Hepatocyte (in vitro differentiated cells): ENCODE data around the gene MCF2L. TPM values are rescaled to one million over a fixed set of nuclear protein-coding genes. Genes with fewer than 3 reads are reported as not detected.

Experiments
- DNase-seq: peaks from one replicate; pipeline ENCODE4 v3.0.0-alpha.2; 2016; ENCODE audit warnings: low spot score
- H2AFZ ChIP-seq: fragments of 200-600 bp; sonication (generic); 2 replicates; pipeline ENCODE4 v1.6.0; 2016; ENCODE audit warnings: antibody characterized with exemption, mild to moderate bottlenecking
- H3K27ac ChIP-seq: fragments of 200-600 bp; sonication (generic); 2 replicates; pipeline ENCODE4 v1.5.1; 2016; ENCODE audit warnings: mild to moderate bottlenecking
- H3K27me3 ChIP-seq: fragments of 200-600 bp; sonication (generic); 2 replicates; pipeline ENCODE4 v1.6.1; 2016
- H3K36me3 ChIP-seq: fragments of 200-600 bp; sonication (generic); replicated peaks from 2 replicates; pipeline ENCODE4 v1.5.1; 2016; ENCODE audit warnings: low read depth; ENCODE audit not compliant: insufficient read depth
- H3K4me1 ChIP-seq: fragments of 200-600 bp; sonication (generic); 2 replicates; pipeline ENCODE4 v1.5.1; 2016; ENCODE audit warnings: mild to moderate bottlenecking, moderate library complexity; ENCODE audit not compliant: insufficient read depth
- H3K4me2 ChIP-seq: fragments of 200-600 bp; sonication (generic); 2 replicates; pipeline ENCODE4 v1.6.0; 2016
- H3K4me3 ChIP-seq: fragments of 200-600 bp; sonication (generic); 2 replicates; pipeline ENCODE4 v1.5.1; 2016; ENCODE audit warnings: mild to moderate bottlenecking
- H3K79me2 ChIP-seq: fragments of 200-600 bp; sonication (generic); 2 replicates; pipeline ENCODE4 v1.6.0; 2017; ENCODE audit warnings: mild to moderate bottlenecking
- H3K9me2 ChIP-seq: fragments of 200-600 bp; sonication (generic); replicated peaks from 2 replicates; pipeline ENCODE4 v1.6.0; 2017; ENCODE audit warnings: mild to moderate bottlenecking; ENCODE audit not compliant: insufficient read depth
- H3K9me3 ChIP-seq: fragments of 200-600 bp; sonication (generic); 2 replicates; pipeline ENCODE4 v1.5.1; 2016; ENCODE audit warnings: low read depth, mild to moderate bottlenecking
- H4K20me1 ChIP-seq: fragments of 200-600 bp; sonication (generic); 2 replicates; pipeline ENCODE4 v1.6.0; 2016; ENCODE audit warnings: mild to moderate bottlenecking; ENCODE audit not compliant: insufficient read depth, poor library complexity, severe bottlenecking
- EZH2 ChIP-seq: fragments of 200-600 bp; sonication (generic); IDR thresholded peaks from 2 replicates; pipeline ENCODE4 v1.6.1; 2016; ENCODE audit warnings: antibody characterized with exemption, mild to moderate bottlenecking, borderline replicate concordance
- EZH2phosphoT487 ChIP-seq: fragments of 200-600 bp; sonication (generic); IDR thresholded peaks from one replicate; pipeline ENCODE4 v1.6.1; 2018; ENCODE audit warnings: antibody characterized with exemption, mild to moderate bottlenecking, low read depth, moderate library complexity; ENCODE audit not compliant: unreplicated experiment, severe bottlenecking
- WGBS: methylation state at CpG from one replicate; pipeline ENCODE4 v1.1.6; 2016; ENCODE audit warnings: low lambda C conversion rate; ENCODE audit errors: missing lambda C conversion rate; 5-methylcytosine and 5-hydroxymethylcytosine counted together
- polyA plus RNA-seq: library from polyadenylated mRNA; unstranded; fragments of >200 nt; fragmentation: Nextera tagmentation; extraction: Ambion mirVana; gene quantifications from 2 replicates; pipeline ENCODE4 v1.2.1, GENCODE V29; 2016
- total RNA-seq: library from RNA; depleted of rRNA; stranded (reverse); fragments of >200 nt; gene quantifications from 2 replicates; pipeline ENCODE4 v1.2.3, GENCODE V29; 2014
- TF ChIP-seq, protein P1 (sequence below): fragments of 200-600 bp; sonication (generic); IDR thresholded peaks from 2 replicates; pipeline ENCODE4 v1.5.1; 2016; ENCODE audit warnings: antibody characterized with exemption, mild to moderate bottlenecking; ENCODE audit not compliant: poor library complexity

Gene MCF2L
- total and polyA plus RNA-seq, 2 experiments from 2014 or later: 11.1 to 22.4 TPM

GRCh38 chr13:113026391-113026910 lies 57.4 kb downstream of the MCF2L start:
- Histone ChIP-seq H3K36me3 (no peaks in the 10 kb centered on the region), H4K20me1 (no peaks in the 10 kb centered on the region), H3K9me3 (no peaks in the 10 kb centered on the region), H3K27me3 (no peaks in the 10 kb centered on the region), H3K4me3 (no peak overlapping the region), H3K4me1 (peaks cover 17% of the 10 kb centered on the region), H3K4me2 (no peak overlapping the region), H3K9me2 (no peaks in the 10 kb centered on the region), H2AFZ (no peak overlapping the region), H3K79me2 (no peaks in the 10 kb centered on the region), H3K27ac (no peak overlapping the region)
- TF ChIP-seq EZH2: no peak
- DNase-seq: no peak
- 89% methylated on average over 21 of the region's 21 CpGs for WGBS

DNA sequence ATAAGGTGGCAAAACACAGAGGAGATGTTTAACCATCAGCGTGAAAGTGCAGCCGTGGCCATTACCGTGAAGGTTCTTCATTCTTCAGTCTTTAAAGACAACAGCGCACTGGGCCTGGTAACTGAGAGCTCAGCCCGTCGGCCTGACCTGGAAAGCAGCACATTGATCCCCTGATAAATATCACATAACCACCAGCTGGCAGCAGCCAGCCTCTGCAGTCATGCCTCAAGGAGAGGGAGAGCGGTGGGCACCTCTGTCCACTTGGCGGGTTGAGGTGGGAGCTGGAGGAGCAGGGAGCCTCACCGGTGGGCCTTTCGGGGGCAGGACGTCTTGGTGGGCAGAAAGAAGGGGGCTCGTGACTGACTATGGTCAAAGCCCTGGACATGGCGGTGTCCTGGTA lies 58.1 kb downstream of the MCF2L start:
- 89% methylated on average over 13 of the region's 13 CpGs for WGBS
- Histone ChIP-seq H3K79me2 (no peaks in the 10 kb centered on the region), H3K4me1 (peaks cover 17% of the 10 kb centered on the region), H3K9me2 (no peaks in the 10 kb centered on the region), H3K27me3 (no peaks in the 10 kb centered on the region), H3K36me3 (no peaks in the 10 kb centered on the region), H3K27ac (no peak overlapping the region), H3K4me2 (no peak overlapping the region), H2AFZ (no peak overlapping the region), H4K20me1 (no peaks in the 10 kb centered on the region), H3K4me3 (no peak overlapping the region), H3K9me3 (no peaks in the 10 kb centered on the region)
- TF ChIP-seq, protein P1, sequence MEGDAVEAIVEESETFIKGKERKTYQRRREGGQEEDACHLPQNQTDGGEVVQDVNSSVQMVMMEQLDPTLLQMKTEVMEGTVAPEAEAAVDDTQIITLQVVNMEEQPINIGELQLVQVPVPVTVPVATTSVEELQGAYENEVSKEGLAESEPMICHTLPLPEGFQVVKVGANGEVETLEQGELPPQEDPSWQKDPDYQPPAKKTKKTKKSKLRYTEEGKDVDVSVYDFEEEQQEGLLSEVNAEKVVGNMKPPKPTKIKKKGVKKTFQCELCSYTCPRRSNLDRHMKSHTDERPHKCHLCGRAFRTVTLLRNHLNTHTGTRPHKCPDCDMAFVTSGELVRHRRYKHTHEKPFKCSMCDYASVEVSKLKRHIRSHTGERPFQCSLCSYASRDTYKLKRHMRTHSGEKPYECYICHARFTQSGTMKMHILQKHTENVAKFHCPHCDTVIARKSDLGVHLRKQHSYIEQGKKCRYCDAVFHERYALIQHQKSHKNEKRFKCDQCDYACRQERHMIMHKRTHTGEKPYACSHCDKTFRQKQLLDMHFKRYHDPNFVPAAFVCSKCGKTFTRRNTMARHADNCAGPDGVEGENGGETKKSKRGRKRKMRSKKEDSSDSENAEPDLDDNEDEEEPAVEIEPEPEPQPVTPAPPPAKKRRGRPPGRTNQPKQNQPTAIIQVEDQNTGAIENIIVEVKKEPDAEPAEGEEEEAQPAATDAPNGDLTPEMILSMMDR: no peak
- no peak for TF ChIP-seq EZH2phosphoT487
- no peak for TF ChIP-seq EZH2
- DNase-seq: no peak

DNA sequence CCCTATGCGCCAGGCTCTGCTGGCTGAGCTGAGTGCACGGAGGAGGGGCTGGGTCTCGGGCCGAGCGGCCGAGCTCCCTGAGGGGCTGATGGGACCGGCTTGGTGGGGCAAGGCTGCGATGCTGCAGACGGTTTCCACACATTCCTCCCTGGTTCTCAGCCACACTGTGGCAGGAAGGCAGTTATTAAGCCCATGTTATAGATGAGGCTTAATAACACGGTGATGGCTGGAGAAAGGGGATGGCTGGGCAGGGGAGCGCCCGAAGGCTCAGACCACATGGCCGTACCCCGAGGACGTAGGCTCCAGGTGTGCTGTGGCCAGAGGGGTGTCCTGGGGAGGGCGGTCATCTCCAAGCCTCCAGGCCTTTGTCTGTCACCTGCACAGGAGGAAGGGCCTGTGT lies 58.6 kb downstream of the MCF2L start:
- Histone ChIP-seq H3K27ac (no peak overlapping the region), H3K36me3 (no peaks in the 10 kb centered on the region), H3K9me3 (no peaks in the 10 kb centered on the region), H2AFZ (no peak overlapping the region), H3K27me3 (no peaks in the 10 kb centered on the region), H3K4me3 (no peak overlapping the region), H3K9me2 (no peaks in the 10 kb centered on the region), H3K4me1 (peaks cover 14% of the 10 kb centered on the region), H3K4me2 (no peak overlapping the region), H3K79me2 (no peaks in the 10 kb centered on the region), H4K20me1 (no peaks in the 10 kb centered on the region)
- no peak for DNase-seq
- 91% methylated on average over 16 of the region's 16 CpGs for WGBS
- no peak for TF ChIP-seq EZH2phosphoT487
- no peak for TF ChIP-seq EZH2
- TF ChIP-seq, protein P1: no peak

DNA sequence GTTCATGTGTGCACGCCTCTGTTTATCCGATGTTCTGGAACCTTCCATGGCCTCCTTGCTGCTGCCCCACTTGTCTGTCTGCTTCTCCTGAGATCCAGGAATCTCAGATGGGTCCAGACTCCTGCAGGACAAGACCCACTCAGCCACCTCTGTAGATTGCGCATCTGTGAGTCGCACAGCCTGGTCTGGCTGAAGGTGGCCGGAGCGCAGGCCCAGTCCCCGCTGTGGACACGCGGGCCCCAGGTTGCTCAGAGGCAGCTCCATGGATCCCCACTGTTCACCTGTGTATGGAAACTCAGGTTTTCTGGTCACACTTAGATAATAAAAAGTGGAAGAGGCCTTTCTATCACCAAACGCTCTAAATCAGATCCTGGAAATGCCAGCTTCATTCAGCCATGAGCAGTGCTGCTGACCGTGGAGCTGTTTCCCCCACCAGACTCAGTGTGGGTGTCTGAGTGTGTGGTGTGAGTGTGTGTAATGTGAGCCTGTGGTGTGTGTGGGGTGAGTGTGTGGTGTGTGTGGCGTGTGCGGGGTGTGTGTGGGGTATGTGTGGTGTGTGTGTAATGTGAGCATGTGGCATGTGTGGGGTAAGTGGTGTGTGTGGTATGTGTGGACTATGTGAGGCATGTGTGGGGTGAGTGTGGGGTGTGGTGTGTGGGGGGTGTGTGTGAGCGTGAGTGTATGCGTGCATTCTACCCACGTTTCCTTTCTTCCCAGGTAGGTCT lies 59.5 kb downstream of the MCF2L start:
- no peaks in the 10 kb centered on the region for H4K20me1 ChIP-seq
- no peak for DNase-seq
- no peak overlapping the region for H3K4me3 ChIP-seq
- H3K27ac ChIP-seq: no peak overlapping the region
- no peak overlapping the region for H2AFZ ChIP-seq
- no peaks in the 10 kb centered on the region for H3K79me2 ChIP-seq
- no peak for TF ChIP-seq EZH2phosphoT487
- TF ChIP-seq EZH2: no peak
- TF ChIP-seq, protein P1: no peak
- no peaks in the 10 kb centered on the region for H3K9me2 ChIP-seq
- H3K4me2 ChIP-seq: no peak overlapping the region
- H3K9me3 ChIP-seq: no peaks in the 10 kb centered on the region
- H3K4me1 ChIP-seq: peaks cover 4% of the 10 kb centered on the region
- 94% methylated on average over 16 of the region's 16 CpGs for WGBS
- no peaks in the 10 kb centered on the region for H3K36me3 ChIP-seq
- no peaks in the 10 kb centered on the region for H3K27me3 ChIP-seq
